GM20431 (cell line): ENCODE data around the gene ARHGEF16.

Experiments used
- in situ Hi-C: fragments of 300-500 bp; cut with MseI, MboI; formaldehyde crosslinking; loops from one replicate; pipeline ENCODE4 v1.15.0; 2020; ENCODE audit warnings: low sequenced_read_pairs; ENCODE audit not compliant: unreplicated experiment

Gene ARHGEF16

DNA sequence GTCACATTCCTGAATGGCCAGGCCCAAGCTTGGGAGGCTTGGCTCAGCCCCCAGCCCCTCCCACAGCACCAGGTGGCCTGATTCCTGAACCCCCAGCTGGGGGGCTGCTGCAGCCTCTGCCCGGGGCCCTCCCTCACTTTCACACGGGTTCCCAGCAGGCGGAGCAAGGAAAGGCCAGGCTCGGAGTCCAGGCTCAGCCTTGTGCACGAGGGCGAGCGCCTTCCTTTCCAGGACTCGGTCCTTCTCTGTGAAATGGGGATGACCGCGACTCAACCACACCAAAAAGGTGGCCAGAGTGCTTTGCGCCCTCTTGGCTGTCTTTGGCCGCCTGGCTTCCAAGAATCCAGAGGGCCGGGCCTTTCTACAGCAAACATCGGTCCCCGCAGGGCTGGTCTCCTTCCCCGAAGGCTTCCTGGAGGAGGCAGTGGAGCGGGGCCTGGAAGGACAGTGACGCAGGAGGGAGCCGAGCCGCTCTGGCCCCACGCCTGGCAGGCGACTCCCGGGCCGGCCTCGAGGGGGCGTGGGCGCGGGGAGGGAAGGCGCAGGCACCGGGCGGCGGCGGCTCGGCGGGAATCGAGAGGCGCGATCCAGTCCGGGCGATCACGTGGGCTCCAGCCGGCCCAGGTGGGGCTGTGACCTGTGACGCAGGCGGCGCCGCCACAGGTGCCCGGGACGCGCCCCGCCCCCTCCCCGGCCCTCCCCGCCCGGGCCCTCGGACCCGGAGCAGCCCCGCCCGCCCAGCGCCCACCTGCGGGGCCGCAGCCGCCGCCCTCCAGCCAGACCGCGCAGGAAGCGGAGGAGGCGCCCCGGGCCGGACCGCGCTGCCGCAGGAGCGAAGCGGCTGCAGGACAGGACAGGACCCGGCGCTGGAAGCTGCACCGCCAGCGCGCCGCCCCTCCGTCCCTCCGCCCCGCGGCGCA is at the start of gene ARHGEF16:
Gene ARHGEF16, plus strand, starts transcription at position 775 of the 920 bp plus-strand sequence. CDS start 8,420 bp downstream, outside the sequence.
- in situ Hi-C loops, result no loop called here

DNA sequence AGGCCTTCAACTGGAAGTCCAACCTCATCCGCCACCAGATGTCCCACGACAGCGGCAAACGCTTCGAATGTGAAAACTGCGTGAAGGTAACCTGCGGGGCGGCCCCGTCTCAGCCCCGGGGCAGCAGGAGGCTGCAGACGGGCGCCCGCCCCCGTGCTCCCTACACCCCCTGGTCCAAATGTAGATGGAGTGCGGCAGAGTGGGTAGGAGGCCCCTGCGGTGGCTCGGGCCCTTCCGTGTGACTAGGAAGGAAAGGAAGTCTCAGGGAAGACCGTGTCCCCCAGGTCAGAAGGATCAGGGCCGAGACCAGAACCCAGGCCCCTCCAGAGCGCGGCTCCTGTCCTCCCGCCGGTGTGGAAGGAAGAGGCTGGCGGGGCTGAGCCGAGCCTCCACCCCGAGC is 49.7 kb upstream of the ARHGEF16 start:
- in situ Hi-C loops, result no loop called here

DNA sequence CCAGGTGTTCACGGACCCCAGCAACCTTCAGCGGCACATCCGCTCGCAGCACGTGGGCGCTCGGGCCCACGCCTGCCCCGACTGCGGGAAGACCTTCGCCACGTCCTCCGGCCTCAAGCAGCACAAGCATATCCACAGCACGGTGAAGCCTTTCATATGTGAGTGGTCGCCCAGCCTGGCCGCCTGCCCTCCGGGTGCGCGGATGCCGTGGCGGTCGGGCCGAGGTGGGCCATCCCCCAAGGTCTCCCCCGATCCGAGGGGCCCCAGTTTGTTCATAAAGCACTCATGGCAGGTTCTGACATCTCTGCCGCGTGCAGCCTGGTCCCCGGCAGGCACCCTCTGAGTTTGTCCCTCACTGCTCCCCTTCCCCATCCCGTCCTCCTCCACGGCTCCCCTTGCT is 49.0 kb upstream of the ARHGEF16 start:
- in situ Hi-C loops, result no loop called here

DNA sequence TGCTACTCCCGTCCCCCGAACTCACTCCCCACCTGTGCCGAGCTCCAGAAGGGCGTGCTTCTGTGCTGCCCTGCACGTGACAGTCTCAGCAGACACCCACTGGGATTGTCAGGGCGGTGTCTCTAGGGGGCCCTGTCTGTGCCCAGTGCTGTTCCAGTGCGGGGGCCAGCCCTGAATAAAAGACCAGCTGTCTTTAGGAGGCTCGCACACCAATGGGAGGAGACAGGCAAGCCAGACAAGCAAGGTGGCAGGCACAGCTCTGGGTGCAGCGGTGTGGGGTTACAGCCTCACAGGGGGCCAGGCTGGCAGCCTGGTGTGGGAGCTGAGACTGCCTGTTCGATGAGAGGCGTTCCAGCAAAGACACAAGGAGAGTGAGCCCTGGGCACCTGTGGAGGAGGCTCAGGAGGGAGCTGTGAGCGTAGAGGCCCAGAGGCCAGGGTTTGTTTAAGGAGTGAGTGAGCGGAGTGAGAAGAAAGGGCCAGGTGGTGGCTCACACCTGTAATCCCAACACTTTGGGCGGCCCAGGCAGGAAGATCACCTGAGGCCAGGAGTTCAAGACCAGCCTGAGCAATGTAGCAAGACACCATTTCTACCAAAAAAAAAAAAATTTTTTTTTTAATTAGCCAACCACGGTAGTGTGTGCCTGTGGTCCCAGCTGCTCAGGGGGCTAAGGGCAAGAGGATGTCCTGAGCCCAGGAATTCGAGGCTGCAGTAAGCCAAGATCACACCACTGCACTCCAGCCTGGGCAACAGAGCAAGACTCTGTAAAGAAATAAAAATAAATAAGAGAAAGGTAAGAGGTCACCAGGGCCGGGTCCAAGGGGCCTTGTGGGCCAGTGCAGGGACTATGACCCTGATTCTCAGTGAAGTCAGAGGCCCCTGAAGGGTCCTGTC is 48.2 kb upstream of the ARHGEF16 start:
- in situ Hi-C loops, result no loop called here

DNA sequence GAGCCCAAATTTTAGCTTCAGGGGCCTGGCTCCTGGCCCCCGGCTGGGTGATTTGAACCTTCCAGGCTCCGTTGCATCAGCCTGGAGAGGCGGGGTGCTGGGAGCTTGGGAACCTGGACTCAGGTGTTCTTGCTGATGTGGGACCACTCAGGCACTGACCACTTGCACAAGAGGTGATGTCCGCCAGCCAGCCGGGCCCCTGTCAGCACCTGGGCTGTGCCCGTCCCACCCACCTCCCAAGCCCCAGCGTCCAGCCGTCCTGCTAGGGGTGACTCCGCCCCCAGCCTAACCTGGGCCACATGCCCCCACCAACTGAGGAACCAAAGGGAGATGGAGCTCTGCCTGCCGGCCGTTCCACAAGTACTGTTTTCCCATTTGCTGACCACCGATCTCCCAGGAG is 47.4 kb upstream of the ARHGEF16 start:
- in situ Hi-C loops, result no loop called here

DNA sequence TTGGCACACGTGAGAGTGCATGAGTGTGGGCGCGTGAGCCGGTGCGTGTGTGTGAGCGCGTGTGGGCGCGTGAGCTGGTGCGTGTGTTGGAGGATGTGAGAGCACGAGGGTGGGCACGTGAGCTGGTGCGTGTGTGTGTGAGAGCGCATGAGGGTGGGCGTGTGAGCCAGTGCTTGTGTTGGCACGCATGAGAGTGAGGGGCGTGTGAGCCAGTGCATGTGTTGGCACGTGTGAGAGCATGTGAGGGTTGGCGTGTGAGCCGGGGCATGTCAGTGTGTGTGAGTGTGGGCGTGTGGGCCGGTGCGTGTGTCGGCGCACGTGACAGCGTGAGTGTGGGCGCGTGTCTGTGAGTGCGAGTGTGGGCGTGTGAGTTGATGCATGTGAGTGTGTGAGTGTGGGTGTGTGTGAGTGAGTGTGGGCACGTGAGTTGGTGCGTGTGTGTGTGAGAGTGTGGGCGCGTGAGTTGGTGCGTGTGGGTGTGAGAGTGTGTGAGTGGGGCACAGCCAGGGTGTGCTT is 45.7 kb upstream of the ARHGEF16 start:
- in situ Hi-C loops, result no loop called here

DNA sequence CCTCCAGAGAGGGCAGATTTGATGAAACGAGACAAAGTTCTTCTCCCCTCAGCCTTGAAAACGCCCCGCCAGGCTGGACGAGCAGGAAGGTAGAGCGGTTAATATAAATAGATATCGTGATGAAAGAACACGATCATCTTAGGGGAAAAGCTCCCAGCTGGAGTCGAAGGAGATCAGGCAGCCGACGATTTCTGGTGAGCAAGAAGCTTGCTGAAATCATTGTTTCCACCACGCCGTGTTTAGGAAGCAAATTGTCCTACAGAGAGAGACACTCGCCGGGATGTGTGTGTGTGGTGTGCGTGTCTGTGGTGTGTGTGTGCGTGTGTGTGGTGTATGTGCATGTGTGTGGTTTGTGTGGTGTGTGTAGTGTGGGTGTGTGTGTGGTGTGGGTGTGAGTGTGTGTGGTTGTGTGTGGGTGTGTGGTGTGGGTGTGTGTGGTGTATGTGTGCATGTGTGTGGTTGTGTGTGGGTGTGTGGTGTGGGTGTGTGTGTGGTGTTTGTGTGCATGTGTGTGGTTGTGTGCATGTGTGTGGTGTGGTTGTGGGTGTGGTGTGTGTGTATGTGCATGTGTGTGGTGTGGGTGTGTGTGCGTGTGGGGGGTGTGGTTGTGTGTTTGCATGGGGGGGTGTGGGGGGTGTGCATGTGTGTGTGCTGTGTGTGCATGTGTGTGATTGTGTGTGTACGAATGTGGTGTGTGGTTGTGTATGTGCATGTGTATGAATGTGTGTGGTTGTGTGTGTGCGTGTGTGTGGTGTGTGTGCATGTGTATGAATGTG is 44.9 kb upstream of the ARHGEF16 start:
- in situ Hi-C loops, result no loop called here

DNA sequence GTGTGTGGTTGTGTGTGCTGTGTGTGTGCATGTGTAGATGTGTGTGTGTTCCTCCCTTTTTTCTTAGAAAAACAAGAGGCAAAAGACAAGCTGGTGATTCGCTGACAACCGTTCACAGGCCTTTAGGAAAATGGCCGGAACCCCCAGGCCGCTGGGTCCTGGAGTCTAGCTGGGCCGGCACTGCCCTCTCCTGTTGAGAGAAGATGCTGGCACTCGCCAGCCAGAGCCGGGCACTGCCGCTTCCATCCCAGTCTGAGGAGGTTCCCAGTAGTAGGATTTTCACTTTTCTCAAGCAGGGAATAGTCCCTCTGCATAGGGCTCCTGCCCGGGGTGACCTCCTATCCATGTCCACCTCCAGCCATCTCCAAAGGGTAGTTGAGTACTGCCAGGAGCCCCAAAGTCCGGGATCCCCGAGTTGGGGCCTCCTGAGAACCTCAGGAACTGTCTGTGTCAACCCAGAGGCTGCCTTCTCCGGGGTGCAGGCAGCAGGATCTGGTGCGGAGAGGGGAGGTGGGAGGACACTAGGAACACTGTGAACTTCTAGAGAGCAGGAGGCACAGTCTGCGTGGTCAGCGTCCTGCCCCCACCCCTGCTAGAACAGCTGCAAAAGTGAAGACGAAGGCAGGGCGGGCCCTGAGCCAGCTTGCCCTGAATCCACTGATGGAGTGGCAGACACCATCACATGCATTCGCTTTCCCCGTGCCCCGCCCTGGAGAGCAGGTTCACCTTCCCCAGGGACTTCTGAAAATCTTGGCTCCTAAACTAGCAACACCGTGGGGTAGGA is 44.1 kb upstream of the ARHGEF16 start:
- in situ Hi-C loops, result no loop called here

DNA sequence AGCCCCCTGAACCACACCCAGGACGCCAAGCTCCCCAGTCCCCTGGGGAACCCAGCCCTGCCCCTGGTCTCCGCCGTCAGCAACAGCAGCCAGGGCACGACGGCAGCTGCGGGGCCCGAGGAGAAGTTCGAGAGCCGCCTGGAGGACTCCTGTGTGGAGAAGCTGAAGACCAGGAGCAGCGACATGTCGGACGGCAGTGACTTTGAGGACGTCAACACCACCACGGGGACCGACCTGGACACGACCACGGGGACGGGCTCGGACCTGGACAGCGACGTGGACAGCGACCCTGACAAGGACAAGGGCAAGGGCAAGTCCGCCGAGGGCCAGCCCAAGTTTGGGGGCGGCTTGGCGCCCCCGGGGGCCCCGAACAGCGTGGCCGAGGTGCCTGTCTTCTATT is 42.7 kb upstream of the ARHGEF16 start:
- in situ Hi-C loops, result no loop called here

DNA sequence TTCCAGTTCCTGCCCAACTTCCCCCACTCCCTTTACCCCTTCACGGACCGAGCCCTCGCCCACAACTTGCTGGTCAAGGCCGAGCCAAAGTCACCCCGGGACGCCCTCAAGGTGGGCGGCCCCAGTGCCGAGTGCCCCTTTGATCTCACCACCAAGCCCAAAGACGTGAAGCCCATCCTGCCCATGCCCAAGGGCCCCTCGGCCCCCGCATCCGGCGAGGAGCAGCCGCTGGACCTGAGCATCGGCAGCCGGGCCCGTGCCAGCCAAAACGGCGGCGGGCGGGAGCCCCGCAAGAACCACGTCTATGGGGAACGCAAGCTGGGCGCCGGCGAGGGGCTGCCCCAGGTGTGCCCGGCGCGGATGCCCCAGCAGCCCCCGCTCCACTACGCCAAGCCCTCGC is 42.1 kb upstream of the ARHGEF16 start:
- in situ Hi-C loops, result no loop called here

DNA sequence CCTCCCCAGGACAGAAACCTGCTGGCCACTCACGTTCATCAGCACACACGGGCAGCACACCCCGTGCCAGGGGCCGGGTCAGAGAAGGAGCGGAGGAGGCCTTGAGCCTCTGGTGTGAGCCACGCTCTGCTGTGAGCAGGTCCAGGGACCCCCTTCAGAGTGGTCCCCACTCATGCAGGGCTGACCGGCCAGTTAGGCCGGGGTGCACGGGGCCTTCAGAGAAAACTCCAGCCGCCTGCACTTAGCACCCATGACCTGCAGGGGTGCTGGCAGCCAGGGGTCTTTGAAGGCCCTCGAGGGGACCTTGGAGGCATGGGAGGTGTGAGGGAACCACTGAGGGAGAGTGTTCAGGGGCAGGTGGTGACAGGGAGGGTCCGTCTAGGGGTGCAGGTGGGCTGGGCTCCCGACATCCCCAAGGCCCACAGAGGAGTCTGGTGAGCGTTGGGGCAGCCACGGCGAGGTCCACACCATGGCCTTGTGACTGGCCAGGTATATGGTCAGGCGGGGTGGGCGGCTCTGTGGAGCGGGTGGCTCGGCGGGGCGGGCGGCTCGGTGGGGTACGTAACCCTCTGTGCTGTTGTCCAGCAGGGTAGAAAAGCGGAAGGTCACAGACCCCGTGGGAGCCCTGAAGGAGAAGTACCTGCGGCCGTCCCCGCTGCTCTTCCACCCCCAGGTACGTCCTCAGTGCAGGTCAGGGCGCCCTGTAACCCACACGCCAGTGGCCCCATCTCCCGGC is 40.3 kb upstream of the ARHGEF16 start:
- in situ Hi-C loops, result no loop called here

DNA sequence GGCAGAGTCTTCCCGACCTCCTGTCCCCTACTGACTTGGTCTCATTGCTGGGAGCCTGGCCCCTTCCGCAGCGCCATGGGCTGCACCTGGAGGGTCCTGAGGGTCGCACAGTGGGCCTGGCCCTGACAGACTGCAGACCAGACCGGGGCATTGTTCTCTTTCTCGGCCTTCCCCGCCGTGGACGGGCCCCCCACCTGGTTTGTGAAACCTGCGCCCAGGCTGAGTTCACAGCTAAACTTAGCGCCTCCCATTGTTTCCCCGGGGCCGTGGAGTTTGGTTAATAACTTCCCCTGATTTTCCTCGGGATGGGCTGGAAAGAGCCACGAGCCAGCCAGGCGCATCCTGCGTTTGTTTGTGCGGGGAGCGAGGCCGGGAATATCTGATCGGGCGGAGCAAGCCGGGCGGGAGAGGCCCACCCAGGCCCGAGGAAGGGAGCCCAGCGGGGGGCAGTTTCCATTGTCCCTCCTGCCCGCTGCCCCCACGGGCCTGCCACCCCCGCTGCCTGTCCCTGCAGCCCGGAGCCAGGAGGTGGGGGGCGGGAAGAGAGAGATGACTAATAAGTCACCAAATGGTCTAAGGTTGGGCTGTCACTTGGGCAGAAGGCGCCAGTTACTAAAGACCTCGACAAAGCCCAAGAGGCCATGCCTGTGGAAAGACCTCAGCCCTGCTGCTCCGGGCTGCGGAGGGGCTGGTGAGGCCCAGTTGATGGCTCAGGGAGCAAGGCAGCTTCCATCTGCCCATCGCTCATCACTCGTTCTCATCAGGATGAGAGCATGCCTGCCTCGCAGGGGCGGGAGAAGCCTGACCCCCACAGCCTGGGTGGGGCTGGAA is 39.0 kb upstream of the ARHGEF16 start:
- in situ Hi-C loops, result no loop called here

DNA sequence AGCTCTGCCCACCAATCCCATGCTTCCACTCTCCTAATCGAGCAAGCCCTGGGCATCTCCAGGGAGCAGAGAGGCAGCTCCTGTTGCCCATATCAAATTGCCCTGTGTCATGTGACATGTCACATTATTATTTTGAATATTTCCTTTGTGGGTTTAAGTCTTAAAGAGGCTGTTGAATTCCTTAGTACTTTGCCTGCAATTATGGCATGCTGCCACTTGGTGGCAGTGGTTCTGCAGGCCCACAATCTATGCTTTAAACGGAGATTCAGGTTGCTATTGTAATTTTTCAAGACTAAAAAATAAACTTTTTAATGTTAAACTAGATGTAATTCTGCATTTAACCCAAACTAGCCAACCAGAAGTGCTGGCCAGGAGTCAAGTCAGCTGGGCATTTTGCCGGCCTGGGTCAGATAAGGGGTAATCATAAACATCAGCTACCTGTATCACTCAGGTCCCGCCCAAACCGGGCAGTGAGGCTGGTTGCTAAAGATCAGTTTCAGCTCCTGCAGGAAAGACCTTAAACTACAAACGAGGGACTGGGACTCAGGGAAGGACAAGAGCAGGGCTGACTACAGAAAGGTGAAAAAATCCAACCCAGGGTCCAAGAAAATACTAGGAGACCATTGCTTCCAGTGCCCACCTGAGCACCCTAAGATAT is 37.3 kb upstream of the ARHGEF16 start:
- in situ Hi-C loops, result no loop called here

DNA sequence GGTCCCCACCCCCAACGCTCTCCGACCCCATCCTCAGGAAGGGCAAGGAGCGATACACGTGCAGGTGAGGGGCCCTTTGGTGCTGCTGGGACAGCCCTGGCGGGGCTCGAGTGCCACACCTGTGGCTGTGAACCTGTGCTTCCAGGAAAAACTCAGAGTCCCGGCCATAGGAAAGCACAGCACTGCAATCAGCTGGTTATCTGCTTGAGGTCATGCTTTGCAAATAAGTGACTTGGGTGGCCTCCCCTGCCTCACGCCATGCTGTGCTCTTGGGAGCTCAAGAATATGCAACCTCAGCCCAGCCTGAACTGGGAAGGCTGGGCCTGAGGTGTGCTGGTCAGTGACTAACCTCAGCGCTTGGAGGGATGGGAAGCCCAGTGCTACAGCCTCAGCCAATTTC is 36.5 kb upstream of the ARHGEF16 start:
- in situ Hi-C loops, result no loop called here

DNA sequence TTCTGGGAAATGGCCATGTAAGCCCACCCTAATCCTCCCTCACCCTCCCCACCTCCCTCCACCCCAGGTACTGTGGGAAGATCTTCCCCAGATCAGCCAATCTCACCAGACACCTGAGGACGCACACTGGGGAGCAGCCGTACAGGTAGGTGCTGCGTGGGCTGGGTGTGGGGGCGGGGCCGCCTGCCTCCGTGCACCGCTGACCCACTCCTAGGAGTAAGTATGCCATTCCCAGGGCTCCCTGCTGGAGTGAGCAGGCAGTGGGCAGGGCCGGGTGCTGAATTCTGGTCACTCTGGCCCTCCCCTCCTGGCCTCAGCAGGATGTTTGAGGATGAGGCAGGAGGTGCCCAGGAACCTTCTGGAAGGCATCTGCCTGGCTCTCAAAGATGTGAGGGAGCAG is 35.9 kb upstream of the ARHGEF16 start:
- in situ Hi-C loops, result no loop called here

DNA sequence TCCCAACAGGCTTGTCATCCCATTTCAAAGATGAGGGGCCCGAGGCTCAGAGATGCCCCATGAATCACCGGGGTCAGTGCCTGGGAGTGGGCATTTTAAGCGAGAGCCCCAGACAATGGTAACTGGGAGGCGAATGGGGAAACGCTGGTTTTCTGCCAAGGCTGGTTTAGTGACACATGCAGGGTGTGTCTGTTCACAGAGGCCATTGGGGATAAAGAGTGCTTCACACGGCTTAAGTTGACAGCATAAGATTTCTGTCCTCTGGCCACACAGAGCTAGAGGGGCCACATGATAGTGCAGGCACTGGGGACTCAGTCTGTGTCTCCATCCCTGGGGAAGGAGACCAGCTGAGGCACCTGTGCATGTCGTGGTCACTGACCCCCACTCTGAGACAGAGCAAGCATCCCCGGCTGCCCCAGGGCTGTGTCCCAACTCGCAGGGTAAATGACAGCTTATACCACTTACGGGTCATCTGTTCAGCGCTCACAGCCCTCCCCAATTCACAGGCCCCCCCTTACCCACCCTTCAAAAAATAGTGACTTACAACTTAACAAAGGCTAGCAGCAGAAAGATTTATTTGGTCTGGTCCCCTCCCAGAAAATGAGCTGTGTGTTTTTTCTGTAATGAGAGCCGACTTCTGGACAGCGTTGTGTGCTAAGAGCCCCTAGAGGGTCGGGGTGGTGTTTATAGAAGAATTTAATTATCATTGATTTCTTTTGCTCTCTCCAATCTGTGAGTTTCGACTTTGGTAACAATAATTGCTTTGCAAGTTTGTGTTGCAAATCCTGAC is 34.9 kb upstream of the ARHGEF16 start:
- in situ Hi-C loops, result no loop called here
